Amygdala (tissue), 56 donors: ENCODE measurements around the gene USP48.
A peak's percentile ranks its signal among the peaks of the same experiment; 100 is the strongest.

Experiments
- DNase-seq, 56 donors: peaks; one replicate each; lab custom pipeline; 2025; lab: John Stamatoyannopoulos, UW

Gene USP48

GRCh38 chr1:21671915-21672314 lies 111.0 kb downstream of the USP48 start:
- peak in 10 of 56 donors; percentile 35 to 61 (median 42) for DNase-seq

DNA sequence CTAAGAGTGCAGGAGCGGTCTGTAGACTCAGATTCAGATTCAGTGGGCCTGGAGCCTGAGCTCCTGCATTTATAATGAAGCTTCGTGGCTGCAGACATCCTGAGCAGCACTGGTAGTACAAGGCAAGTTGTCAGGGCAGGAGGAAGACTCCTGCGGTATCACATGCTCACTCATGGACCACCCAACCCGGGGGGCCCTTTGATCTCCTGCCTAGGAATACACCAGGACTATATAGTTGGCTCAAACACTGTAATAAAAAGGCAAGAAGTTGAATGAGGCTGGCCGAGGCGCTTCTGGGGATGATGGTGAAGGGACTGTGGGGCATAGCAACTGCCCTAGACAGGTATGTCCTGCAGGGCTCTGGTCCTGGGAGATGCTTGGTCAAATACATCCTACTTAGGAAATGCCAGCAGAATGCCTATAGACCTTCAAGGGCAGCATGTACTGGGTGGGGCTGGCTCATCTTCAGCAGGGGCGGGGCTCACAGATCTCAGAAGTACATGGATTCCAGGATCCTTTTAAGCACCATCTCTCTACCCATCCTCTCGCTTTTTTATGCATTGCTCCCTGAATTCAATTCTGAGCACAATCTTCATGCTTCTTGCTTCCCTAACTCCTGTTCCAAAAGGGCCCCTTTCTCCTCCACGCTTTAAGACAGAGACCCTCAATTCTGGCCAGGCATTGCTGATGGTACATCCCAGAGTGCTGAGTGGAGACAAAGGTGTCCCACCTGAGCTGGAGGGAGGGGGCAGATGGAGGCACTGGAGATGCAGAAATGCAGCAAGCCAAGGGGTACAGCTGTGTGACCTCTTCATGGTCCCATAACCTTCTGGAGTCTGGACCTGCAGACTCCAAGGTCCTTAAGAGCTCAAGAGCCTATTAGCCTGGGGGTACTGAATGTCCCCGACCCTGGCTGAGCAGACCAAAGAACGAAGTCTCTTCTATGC lies 111.7 kb downstream of the USP48 start:
- DNase-seq, result no peak

GRCh38 chr1:21670059-21670881 lies 112.7 kb downstream of the USP48 start:
- no peak for DNase-seq

DNA sequence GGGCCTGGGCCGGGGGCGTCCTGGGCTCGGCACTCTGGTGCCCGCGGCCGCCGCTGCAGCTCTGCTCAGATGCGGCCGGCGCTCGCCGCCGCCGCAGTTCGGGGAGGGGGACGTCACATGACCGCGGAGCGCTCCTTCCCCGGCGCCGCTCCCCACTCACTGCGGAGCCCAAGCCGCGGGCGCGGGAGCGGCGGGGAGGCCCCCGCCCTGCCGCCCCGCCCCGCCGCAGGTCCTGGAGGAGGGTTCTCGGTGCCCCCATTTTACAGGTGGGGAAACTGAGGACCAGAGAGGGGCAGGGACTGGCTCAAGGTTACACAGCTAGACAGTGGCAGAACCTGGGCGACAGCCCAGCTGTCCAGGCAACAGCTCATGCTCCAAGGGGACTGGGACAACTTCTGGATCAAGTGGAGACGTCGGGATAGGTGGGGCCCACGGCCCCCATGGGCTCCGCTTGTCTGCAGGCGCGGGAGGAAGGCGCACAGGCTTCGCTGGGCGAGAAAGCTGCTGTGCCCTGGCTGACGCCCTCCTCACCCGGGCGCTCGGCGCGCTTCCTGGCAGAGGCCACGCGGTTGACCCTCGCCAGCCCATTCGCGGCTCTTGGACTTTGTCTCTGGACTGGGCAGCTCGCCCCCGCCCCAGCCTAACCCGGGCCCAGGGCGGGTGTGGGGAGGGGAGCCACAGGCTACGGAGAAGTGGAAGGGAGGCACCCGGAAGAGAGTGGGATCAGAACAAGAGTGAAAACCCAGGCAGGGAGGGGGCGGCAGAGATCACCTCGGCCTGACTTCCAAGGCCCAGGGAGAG lies 113.5 kb downstream of the USP48 start, which contains the start of gene RAP1GAP:
Gene RAP1GAP, minus strand, starts transcription at position 100 of the 801 bp plus-strand sequence. CDS start 49,325 bp downstream, outside the sequence.
- DNase-seq, result peak in 24 of 56 donors; percentile 27 to 87 (median 44)

GRCh38 chr1:21668951-21669257 lies 114.0 kb downstream of the USP48 start:
- no peak for DNase-seq

DNA sequence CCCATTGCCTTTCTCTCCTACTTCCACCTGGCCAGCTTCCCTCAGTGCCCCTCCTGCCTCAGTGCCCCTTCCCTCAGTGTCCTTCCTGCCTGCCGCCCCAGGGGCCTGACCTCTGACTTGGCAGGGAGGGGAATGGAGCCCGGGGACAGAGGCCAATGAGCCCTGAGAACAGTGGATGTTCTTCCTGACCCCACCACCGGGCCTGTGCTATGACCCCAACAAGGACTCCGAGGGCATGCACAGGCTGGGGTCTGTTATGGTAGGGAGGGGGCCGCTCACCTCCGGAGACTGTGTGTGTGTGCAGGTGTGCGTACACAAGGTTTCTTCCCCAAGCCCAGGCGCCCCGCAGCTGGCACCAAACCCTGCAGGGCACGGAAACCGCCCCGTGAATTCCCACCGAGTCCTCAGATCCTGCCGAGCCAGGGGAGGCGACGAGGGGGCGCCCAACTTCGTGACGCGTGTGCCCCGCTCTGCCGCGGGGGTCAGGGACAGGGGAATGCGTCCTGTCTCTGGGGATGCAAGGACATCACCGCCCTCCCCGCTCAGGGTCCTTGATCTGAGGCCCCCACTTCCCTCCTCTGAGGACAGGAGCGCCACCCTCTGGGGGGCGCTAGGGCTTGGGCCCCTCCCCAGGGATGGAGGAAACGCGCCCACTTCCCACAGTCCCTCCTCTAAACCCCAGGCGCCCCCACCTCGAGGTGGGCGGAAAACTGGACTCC lies 114.6 kb downstream of the USP48 start:
- no peak for DNase-seq

- no peak for DNase-seq
Observed at GRCh38 chr1:21667348-21668231, 115.4 kb downstream of the USP48 start.

- DNase-seq, result no peak
Observed at GRCh38 chr1:21666576-21667320, 116.2 kb downstream of the USP48 start.

- DNase-seq, result no peak
Observed at GRCh38 chr1:21665711-21666575, 117.0 kb downstream of the USP48 start.

- no peak for DNase-seq
Observed at GRCh38 chr1:21664806-21665588, 118.0 kb downstream of the USP48 start.

- no peak for DNase-seq
Observed at GRCh38 chr1:21663951-21664805, 118.8 kb downstream of the USP48 start.

DNA sequence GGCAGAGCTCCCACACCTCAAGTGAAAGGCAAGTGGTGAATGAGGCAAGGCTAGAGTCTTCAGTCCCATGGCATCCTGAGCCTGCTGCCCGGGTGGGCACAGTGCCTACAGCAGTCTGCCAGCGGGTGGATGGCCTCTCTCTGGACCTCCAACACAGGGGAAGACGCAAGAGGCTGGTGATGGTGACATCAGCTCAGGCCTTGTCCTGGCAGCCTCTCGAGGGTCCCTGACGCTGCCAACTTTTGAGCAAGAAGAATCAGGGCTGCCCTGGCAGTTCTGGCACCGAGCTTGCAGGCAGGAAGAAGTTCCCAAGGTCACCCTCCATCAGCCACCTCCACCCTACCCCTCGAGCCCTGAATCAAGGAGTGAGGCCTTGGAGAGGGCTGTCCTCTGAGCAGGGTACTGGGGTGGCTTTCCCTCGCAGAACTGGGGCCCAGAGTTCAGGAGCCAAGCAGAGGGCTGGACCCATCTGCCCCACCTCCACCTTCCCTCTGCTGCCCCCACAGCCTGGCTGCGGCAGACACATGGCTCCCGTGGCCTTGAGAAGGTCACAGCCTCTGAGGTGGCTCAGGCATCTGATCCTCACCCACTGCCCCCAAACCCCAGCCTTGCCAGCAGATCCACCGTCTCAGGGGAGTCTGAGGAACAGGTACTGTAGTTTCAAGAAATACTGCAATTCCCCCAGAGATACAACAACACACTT lies 119.5 kb downstream of the USP48 start:
- DNase-seq, result peak in 31 of 56 donors; percentile 18 to 88 (median 60)

- DNase-seq, result no peak
Observed at GRCh38 chr1:21662426-21663247, 120.3 kb downstream of the USP48 start.

GRCh38 chr1:21661886-21662285 lies 121.1 kb downstream of the USP48 start:
- no peak for DNase-seq
